GM12878 (cell line): ENCODE data around the gene ACRBP. TPM values are rescaled to one million over a fixed set of nuclear protein-coding genes. Genes with fewer than 3 reads are reported as not detected.

Source experiments
- ATAC-seq: fragments of 200-7000 bp; cut with Tn5 transposase; 3 replicates; pipeline ENCODE4 v1.9.1; 2020; ENCODE audit warnings: mild to moderate bottlenecking, moderate library complexity
- BruUV-seq: library from RNA; stranded (reverse); fragments of 400-500 nt; replicated peaks from 2 replicates; lab custom pipeline; 2021; lab: Mats Ljungman, UMichigan
- CTCF ChIA-PET: fragments of 300-600 bp; sonication (Branson Sonifier 250); formaldehyde crosslinking; extraction: SDS; loops from one replicate; lab custom pipeline; 2021; ENCODE audit warnings: inconsistent platforms; lab: Yijun Ruan, JAX
- POLR2A ChIA-PET: fragments of 350-600 bp; formaldehyde crosslinking; extraction: SDS; loops from one replicate; lab custom pipeline; 2021; ENCODE audit warnings: inconsistent platforms; lab: Charles Lee
- RAD21 ChIA-PET: fragments of 300-600 bp; sonication (Branson Sonifier 250); formaldehyde crosslinking; loops from one replicate; lab custom pipeline; 2023; ENCODE audit warnings: antibody characterized with exemption; ENCODE audit not compliant: unreplicated experiment; lab: Charles Lee
- SMC1A ChIA-PET: fragments of 300-600 bp; sonication (Branson Sonifier 250); formaldehyde crosslinking; loops from one replicate; lab custom pipeline; 2023; ENCODE audit not compliant: unreplicated experiment, uncharacterized antibody; lab: Charles Lee
- DNase-seq: peaks from one replicate; pipeline ENCODE4 v3.0.0-alpha.2; 2011; ENCODE audit warnings: low read depth, low spot score
- FAIRE-seq: peaks from 3 replicates; lab custom pipeline; 2011; peaks lifted over from hg19 to GRCh38; lab: Jason Lieb, UNC
- H2AFZ ChIP-seq: 2 replicates; pipeline ENCODE4 v1.6.0; 2011; ENCODE audit warnings: low read depth, low read length, control low read depth; ENCODE audit not compliant: control insufficient read depth
- H3K27ac ChIP-seq: 2 replicates; pipeline ENCODE4 v1.5.1; 2011; ENCODE audit warnings: control low read depth; ENCODE audit not compliant: control insufficient read depth, insufficient read depth
- H3K27me3 ChIP-seq, 2 experiments: replicated peaks in 1 of 2; 2 replicates each; pipeline versions ENCODE4 v1.6.0 to v1.6.1; 2011; ENCODE audit warnings: low read length in 1 of 2; ENCODE audit not compliant: control insufficient read depth in 2 of 2, insufficient read depth in 2 of 2
- H3K36me3 ChIP-seq, 2 experiments: 2 replicates each; pipeline ENCODE4 v1.5.1; 2011; ENCODE audit warnings: low read length in 1 of 2; ENCODE audit not compliant: control insufficient read depth in 2 of 2, insufficient read depth in 2 of 2
- H3K4me1 ChIP-seq: 2 replicates; pipeline ENCODE4 v1.6.1; 2011; ENCODE audit warnings: mild to moderate bottlenecking, low read length, moderate library complexity, mixed read lengths; ENCODE audit not compliant: control insufficient read depth, insufficient read depth
- H3K4me2 ChIP-seq: 2 replicates; pipeline ENCODE4 v1.6.0; 2011; ENCODE audit warnings: control low read depth; ENCODE audit not compliant: control insufficient read depth, insufficient read depth
- H3K4me3 ChIP-seq: fragments of 200-600 bp; sonication (generic); 2 replicates; pipeline ENCODE4 v1.5.1; 2016
- H3K79me2 ChIP-seq: 2 replicates; pipeline ENCODE4 v1.6.0; 2011; ENCODE audit warnings: low read length; ENCODE audit not compliant: control insufficient read depth, insufficient read depth
- H3K9ac ChIP-seq: 2 replicates; pipeline ENCODE4 v1.8.0; 2011; ENCODE audit warnings: low read length, control low read depth, mixed read lengths; ENCODE audit not compliant: control insufficient read depth, insufficient read depth
- H3K9me3 ChIP-seq: replicated peaks from 3 replicates; pipeline ENCODE4 v1.5.1; 2011; ENCODE audit warnings: mild to moderate bottlenecking, low read length; ENCODE audit not compliant: control insufficient read depth, insufficient read depth
- H4K20me1 ChIP-seq: 2 replicates; pipeline ENCODE4 v1.6.0; 2011; ENCODE audit not compliant: control insufficient read depth, insufficient read depth
- BCL11A ChIP-seq: IDR thresholded peaks from 2 replicates; pipeline ENCODE4 v1.6.1; 2011; ENCODE audit warnings: low read depth, low read length
- CHD4 ChIP-seq: fragments of 200-600 bp; sonication (generic); IDR thresholded peaks from 2 replicates; pipeline ENCODE4 v1.6.1; 2016; ENCODE audit warnings: mild to moderate bottlenecking
- GATAD2B ChIP-seq: fragments of 450-650 bp; conservative IDR thresholded peaks from 2 replicates; pipeline ENCODE4 v1.6.1; 2017; ENCODE audit warnings: low read depth, mild to moderate bottlenecking, moderate library complexity
- MTA2 ChIP-seq: fragments of 450-650 bp; IDR thresholded peaks from 2 replicates; pipeline ENCODE4 v1.6.1; 2016; ENCODE audit warnings: low read depth, mild to moderate bottlenecking, moderate library complexity
- MTA3 ChIP-seq: IDR thresholded peaks from 2 replicates; pipeline ENCODE4 v1.6.1; 2012; ENCODE audit warnings: low read length, inconsistent platforms, borderline replicate concordance
- MXI1 ChIP-seq: fragments of 150-350 bp; IDR thresholded peaks from 2 replicates; pipeline ENCODE4 v1.6.1; 2011; ENCODE audit warnings: low read depth, mild to moderate bottlenecking, inconsistent platforms, low read length, improper control_type of control experiment
- NR2C1 ChIP-seq: fragments of 450-650 bp; IDR thresholded peaks from 2 replicates; pipeline ENCODE4 v1.6.1; 2017; ENCODE audit warnings: antibody characterized with exemption, mild to moderate bottlenecking, moderate library complexity
- RCOR1 ChIP-seq: conservative IDR thresholded peaks from 2 replicates; pipeline ENCODE4 v1.6.1; 2012; ENCODE audit warnings: low read depth, low read length, improper control_type of control experiment
- RELB ChIP-seq: fragments of 450-650 bp; IDR thresholded peaks from 2 replicates; pipeline ENCODE4 v1.6.1; 2017; ENCODE audit warnings: low read depth, mild to moderate bottlenecking, moderate library complexity
- REST ChIP-seq: IDR thresholded peaks from 2 replicates; pipeline ENCODE4 v1.6.1; 2012; ENCODE audit warnings: mild to moderate bottlenecking, low read depth, low read length
- SKIL ChIP-seq: fragments of 450-650 bp; IDR thresholded peaks from 2 replicates; pipeline ENCODE4 v1.6.1; 2017; ENCODE audit warnings: mild to moderate bottlenecking, low read depth, inconsistent platforms; ENCODE audit not compliant: poor library complexity, severe bottlenecking
- SP1 ChIP-seq: IDR thresholded peaks from one replicate; pipeline ENCODE4 v1.6.1; 2011; ENCODE audit warnings: low read depth, low read length
- SREBF1 ChIP-seq: IDR thresholded peaks from 2 replicates; pipeline ENCODE4 v1.6.1; 2012; ENCODE audit warnings: mild to moderate bottlenecking, low read length
- STAT1 ChIP-seq: fragments of 450-650 bp; conservative IDR thresholded peaks from 2 replicates; pipeline ENCODE4 v1.6.1; 2014; ENCODE audit warnings: antibody characterized with exemption, mild to moderate bottlenecking
- YY1 ChIP-seq: IDR thresholded peaks from 2 replicates; pipeline ENCODE4 v1.6.1; 2011; ENCODE audit warnings: low read depth, mild to moderate bottlenecking, low read length
- ZNF24 ChIP-seq: fragments of 450-650 bp; IDR thresholded peaks from 2 replicates; pipeline ENCODE4 v1.6.1; 2017; ENCODE audit warnings: antibody characterized with exemption, mild to moderate bottlenecking
- ZNF622 ChIP-seq: fragments of 450-650 bp; IDR thresholded peaks from 2 replicates; pipeline ENCODE4 v1.6.1; 2017; ENCODE audit warnings: mild to moderate bottlenecking, inconsistent platforms
- WGBS: methylation state at CpG from one replicate; pipeline ENCODE4 v1.1.6; 2016; ENCODE audit warnings: low lambda C conversion rate; ENCODE audit not compliant: insufficient replicate concordance, insufficient coverage; ENCODE audit errors: missing lambda C conversion rate; 5-methylcytosine and 5-hydroxymethylcytosine counted together
- in situ Hi-C: fragments of 300-500 bp; cut with MboI; formaldehyde crosslinking; loops from 9 replicates; pipeline ENCODE4 v1.14.3; 2018; ENCODE audit warnings: mixed read lengths
- intact Hi-C: fragments of 100-400 bp; cut with micrococcal nuclease; formaldehyde crosslinking; loops from one replicate; pipeline ENCODE4 v1.14.2; 2022; ENCODE audit not compliant: unreplicated experiment
- polyA plus RNA-seq, 11 experiments: library from polyadenylated mRNA; depleted of rRNA in 4 of 11; unstranded in 6 of 11; stranded (reverse) in 5 of 11; fragments of >200 nt; fragmentation: Nextera tagmentation in 4 of 11; fragmentation: Illumina TruSeq in 1 of 11; extraction: Ambion mirVana in 4 of 11; extraction: Trizol in 1 of 11; gene quantifications; 1 replicate in 1 of 11; 2 replicates in 10 of 11; pipeline versions ENCODE4 v1.2.1 to v1.2.3, GENCODE V29; 2011 to 2016; ENCODE audit warnings: inconsistent platforms in 2 of 11, missing spikeins in 2 of 11, low read depth in 1 of 11
- total RNA-seq, 4 experiments: library from RNA; depleted of rRNA in 3 of 4; stranded (reverse); fragments of >200 nt in 3 of 4; fragmentation: Illumina TruSeq in 1 of 4; extraction: Trizol in 1 of 4; gene quantifications; 2 replicates each; pipeline versions ENCODE4 v1.2.1 to v1.2.3, GENCODE V29; 2013 to 2021

ACRBP gene
- total and polyA plus RNA-seq, 10 of the 15 experiments (the other 5 are each of a cell fraction or from before 2014, with no cell fraction given): 0.54 to 1.4 (median 0.87) TPM

- DNase-seq (no peak), ATAC-seq (no peak), FAIRE-seq (no peak)
- H3K27ac ChIP-seq: no peak overlapping the region
- peaks cover 0 to 10% of the 10 kb centered on the region in 2 experiments for H3K36me3 ChIP-seq
- H3K9me3 ChIP-seq: no peaks in the 10 kb centered on the region
- H3K4me2 ChIP-seq: no peak overlapping the region
- no peak overlapping the region for H3K9ac ChIP-seq
- RAD21 ChIA-PET: no interaction called here
- BruUV-seq: no TSS peak
- no peaks in the 10 kb centered on the region for H4K20me1 ChIP-seq
- intact Hi-C loops: no loop called here
- no peak overlapping the region for H3K4me3 ChIP-seq
- no peaks in the 10 kb centered on the region for H3K79me2 ChIP-seq
- 86% methylated on average over 5 of the region's 5 CpGs for WGBS
- SMC1A ChIA-PET: interaction anchor here (1.2 kb wide), 1 partner anchor 50 kb away, joined by 4 read pairs; no protein-coding TSS in a partner anchor
- no peaks in the 10 kb centered on the region for H3K27me3 ChIP-seq
- H2AFZ ChIP-seq: no peak overlapping the region
- in situ Hi-C loops: no loop called here
- no peak for TF ChIP-seq SKIL
- TF ChIP-seq CHD4: no peak
- TF ChIP-seq GATAD2B: no peak
- TF ChIP-seq STAT1: no peak
- TF ChIP-seq REST: no peak
- no peak for TF ChIP-seq BCL11A
- no peak for TF ChIP-seq MTA2
- no peak for TF ChIP-seq NR2C1
- no peak for TF ChIP-seq SP1
- no peak for TF ChIP-seq SREBF1
- no peak for TF ChIP-seq YY1
- TF ChIP-seq ZNF622: no peak
- TF ChIP-seq MXI1: no peak
- TF ChIP-seq MTA3: no peak
- TF ChIP-seq RELB: no peak
- TF ChIP-seq RCOR1: no peak
- no peak for TF ChIP-seq ZNF24
- no peaks in the 10 kb centered on the region for H3K4me1 ChIP-seq
- POLR2A ChIA-PET: interaction anchor here (0.7 to 1.0 kb wide), 3 partner anchors 51 to 279 kb away, joined by 3 read pairs; no protein-coding TSS in a partner anchor
- CTCF ChIA-PET: no interaction called here
Measured at GRCh38 chr12:6653987-6654386, 6.8 kb upstream of the ACRBP start.
